Astrocyte of the spinal cord (primary cell): Measurements from ENCODE around the gene SSNA1.

ENCODE experiments used
- DNase-seq: peaks from one replicate; pipeline ENCODE4 v3.0.0; 2011; ENCODE audit warnings: low read depth, low spot score
- H3K4me3 ChIP-seq: 2 replicates; pipeline ENCODE4 v1.5.1; 2011; ENCODE audit warnings: low read depth, mild to moderate bottlenecking, low read length, moderate library complexity
- CTCF ChIP-seq: IDR thresholded peaks from 2 replicates; pipeline ENCODE4 v1.5.1; 2012; ENCODE audit warnings: low read depth, mild to moderate bottlenecking, low read length, inconsistent platforms
- in situ Hi-C: cut with HindIII; loops from 2 replicates; pipeline ENCODE4 v1.10.0; 2017; ENCODE audit warnings: low sequenced_read_pairs

The SSNA1 gene

GRCh38 chr9:137229903-137230704 is 41.6 kb downstream of the SSNA1 start:
- no peak for TF ChIP-seq CTCF
- no peak for DNase-seq
- in situ Hi-C loops: no loop called here
- H3K4me3 ChIP-seq: no peak overlapping the region

- no peak for TF ChIP-seq CTCF
- DNase-seq: no peak
- H3K4me3 ChIP-seq: no peak within 1 kb of the TSS
- in situ Hi-C loops: no loop called here
Observed at GRCh38 chr9:137230705-137231371, 42.4 kb downstream of the SSNA1 start, which contains the start of gene SLC34A3. TSS of gene SLC34A3 (plus strand) at chr9:137230901. CDS start at chr9:137231703, 802 bp downstream.

DNA sequence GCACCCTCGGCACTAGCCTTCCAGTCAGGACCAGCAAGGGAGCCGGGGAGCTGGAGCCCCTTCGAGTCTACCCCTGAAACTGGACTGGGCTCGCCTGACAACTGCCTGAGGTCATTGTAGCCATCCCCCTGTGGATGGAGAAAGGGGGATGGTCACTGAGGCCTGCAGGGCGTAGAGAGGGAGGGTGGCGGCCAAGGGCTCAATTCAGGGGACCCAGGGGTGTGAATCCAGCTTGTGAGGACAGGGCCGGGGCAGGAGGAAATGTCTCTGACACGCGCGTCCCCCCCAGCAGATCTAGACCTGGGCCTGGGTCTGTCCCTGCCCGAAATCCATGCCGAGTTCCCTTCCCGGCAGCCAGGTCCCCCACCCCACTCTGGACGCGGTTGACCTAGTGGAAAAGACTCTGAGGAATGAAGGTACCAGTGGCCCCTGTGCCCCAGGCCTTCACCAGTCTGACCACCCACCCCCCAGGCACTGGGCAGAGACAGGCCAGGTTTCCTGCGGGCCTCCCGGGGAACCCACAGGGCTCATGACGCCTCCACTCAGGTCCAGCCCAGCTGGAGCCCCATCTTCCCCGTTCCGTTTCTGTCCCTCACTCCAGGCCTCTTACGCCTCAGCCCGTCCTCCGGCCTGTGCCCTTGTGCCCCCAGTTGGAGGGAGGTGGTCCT is 43.0 kb downstream of the SSNA1 start:
- no peak for DNase-seq
- TF ChIP-seq CTCF: no peak
- H3K4me3 ChIP-seq: no peak overlapping the region

DNA sequence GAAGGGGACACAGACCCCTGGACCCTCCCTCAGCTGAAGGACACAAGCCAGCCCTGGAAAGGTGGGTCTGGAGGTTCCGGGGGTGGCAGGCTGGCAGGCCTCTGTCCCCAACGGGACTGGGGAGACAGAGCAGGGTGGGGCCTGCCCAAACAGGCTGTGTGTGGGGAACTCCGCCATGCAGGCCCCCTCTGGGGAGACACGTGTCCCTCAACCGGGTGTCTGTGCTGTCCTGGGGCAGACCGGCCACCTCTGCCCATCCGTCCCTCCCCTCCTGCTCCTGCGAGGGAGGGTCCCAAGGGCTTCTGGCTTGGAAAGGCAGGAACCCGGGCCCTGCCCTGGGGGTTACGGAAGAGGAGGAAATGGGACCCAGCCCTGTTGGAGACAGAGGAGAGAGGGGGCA is 43.6 kb downstream of the SSNA1 start:
- in situ Hi-C loops: no loop called here
- no peak overlapping the region for H3K4me3 ChIP-seq
- no peak for DNase-seq
- no peak for TF ChIP-seq CTCF

More for the DNA sequence above, 43.0 kb downstream of the SSNA1 start:
- in situ Hi-C loops: no loop called here

GRCh38 chr9:137232510-137232909 is 44.0 kb downstream of the SSNA1 start:
- TF ChIP-seq CTCF: no peak
- no peak for DNase-seq
- H3K4me3 ChIP-seq: no peak overlapping the region
- in situ Hi-C loops: no loop called here

GRCh38 chr9:137233143-137233980 is 44.9 kb downstream of the SSNA1 start:
- no peak for DNase-seq
- in situ Hi-C loops: no loop called here
- no peak overlapping the region for H3K4me3 ChIP-seq
- TF ChIP-seq CTCF: no peak
